GM19193 (cell line): ENCODE measurements around the gene PUM2.

ENCODE experiments used
- POLR2A ChIP-seq: IDR thresholded peaks from 4 replicates; pipeline ENCODE4 v1.6.1; 2011; ENCODE audit not compliant: insufficient read depth, insufficient read length; ENCODE audit errors: extremely low read depth

Gene PUM2

GRCh38 chr2:20378341-20378740 lies 27.7 kb upstream of the PUM2 start:
- no peak for TF ChIP-seq POLR2A

DNA sequence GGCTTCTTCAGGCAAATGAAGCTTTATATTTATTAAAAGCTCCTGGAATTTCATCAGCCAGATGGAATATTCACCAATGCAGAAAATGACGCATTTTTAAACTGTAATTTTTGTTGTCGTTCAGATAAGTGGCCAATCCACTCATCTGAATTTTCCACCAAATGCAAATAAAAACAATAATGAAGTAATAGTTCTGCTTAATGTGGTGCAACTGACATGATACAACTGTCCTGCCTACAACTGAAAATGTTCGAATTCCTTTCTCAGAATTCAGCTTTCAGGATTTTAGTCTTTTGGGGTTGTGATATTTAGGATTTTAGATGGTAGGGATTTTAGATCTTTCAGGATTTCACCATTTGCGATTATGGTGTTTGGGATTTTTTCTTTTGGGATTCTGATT lies 27.1 kb upstream of the PUM2 start:
- no peak for TF ChIP-seq POLR2A

GRCh38 chr2:20372896-20373640 lies 22.4 kb upstream of the PUM2 start:
- no peak for TF ChIP-seq POLR2A

DNA sequence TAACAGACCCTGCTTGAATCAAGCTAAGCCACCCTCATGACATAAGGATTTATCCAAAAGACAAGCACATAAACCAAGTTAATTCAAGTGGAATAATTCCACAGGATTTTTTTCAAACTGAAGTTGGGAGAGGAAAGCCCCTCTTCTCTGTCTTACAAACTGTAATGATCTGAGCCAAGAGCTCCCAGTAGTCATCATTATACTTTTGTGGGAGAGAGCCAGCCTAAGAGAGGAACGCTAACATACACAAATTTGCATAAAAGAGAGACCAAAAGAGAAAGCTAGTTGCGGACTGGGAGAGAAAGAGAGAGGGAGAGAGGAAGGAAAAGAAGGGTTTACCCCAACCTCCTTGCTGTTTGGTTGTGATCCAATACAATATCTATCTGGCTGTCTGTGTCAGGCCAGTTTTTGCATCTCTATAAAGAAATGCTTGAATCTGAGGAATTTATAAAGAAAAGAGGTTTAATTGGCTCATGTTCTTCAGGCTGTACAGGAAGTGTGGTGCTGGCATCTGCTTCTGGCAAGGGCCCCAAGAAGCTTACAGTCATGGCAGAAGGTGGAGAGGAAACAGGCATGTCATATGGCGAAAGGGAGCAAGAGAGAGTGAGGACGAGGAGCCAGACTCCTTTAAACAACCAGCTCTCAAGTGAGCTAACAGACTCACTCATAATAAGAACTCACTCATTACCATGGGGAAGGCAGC lies 20.8 kb upstream of the PUM2 start:
- no peak for TF ChIP-seq POLR2A

DNA sequence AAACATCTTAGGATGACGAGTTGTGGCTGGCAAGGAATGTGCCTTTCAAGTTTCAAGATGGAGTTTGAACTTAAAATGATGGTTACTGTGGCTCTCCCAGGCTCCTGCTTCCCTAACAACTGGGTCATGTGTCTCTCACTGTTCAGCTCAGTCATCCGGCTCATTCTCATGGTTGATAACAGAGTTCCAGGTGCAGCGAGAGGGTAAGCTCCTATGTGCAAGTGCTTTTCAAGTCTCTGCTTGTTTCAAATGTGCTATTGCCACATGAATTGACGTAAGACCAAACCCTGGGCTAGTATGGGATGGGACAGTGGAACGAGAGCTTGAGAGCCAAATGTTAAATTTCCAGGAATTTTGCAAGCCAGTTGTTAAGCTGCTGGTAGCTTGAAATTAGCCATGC lies 19.5 kb upstream of the PUM2 start:
- no peak for TF ChIP-seq POLR2A

DNA sequence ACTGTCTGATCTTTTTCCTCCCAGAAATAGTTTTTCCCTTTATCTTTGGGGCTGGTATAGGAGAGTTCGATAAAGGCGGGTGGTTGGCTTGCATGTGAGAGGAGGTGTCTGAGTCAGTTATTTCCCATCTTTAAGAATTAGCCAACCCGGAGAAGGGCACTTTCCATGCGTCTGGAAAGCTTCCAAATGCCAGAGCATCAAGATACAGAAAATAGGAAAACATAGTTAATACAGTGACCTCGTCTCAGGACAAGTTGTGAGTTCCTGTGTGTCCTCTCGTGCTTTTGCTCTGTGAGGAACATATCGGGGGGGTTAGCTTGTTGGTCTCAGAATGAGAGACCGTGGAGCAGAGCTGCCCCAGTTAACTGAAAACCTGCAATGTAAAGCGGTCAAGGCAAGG lies 18.7 kb upstream of the PUM2 start:
- no peak for TF ChIP-seq POLR2A

GRCh38 chr2:20368706-20369105 lies 18.1 kb upstream of the PUM2 start:
- no peak for TF ChIP-seq POLR2A

DNA sequence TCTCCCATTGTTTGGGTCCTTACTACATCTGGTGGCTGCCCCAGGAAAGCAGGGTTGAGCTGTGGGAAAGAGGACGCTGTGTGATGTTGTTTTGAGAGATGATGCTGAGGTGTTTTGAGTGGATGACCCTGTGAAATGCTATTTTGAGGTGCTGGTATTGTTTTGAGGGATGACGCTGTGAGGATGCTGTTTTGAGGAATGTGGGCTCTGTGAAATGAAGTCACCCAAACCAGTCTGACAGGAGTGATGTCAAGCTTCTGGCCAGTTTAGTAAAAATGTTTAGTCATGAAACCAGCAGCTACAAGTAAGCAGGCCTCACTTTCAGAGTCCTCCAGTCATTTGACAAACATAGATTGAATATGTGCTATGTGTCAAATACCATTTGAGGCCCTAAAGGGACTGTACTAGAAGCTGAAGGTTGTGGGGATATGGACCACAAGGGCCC lies 16.1 kb upstream of the PUM2 start:
- TF ChIP-seq POLR2A, result no peak

DNA sequence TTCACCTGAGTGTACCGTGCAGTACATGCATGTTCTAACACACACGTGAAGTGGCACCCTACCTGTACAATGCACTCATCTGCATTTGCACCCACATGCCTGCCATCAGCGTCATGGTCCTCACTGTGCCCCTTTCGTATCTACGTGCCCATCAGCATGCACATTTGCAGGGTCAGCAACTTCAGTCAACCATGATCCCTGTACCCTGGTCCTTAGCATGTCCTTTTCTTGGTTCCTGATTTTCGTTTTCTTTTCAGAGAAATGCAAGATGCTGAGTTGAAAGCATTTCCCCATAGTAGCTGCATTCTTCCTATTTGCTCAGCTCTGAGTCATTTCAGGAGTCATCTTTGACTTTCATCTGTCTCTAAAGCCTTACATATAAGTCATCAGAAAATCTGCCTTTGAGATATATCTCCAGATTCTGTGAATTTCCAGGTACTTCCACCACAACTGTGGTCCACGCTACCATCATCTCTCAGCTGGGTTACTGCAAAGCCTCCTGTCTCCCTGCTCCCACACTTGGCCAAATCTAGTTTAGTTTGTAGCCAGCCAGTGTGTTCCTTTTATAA lies 14.7 kb upstream of the PUM2 start:
- TF ChIP-seq POLR2A, result no peak

- TF ChIP-seq POLR2A, result no peak
These were observed 12.9 kb upstream of the PUM2 start for GRCh38 chr2:20363578-20363977.

GRCh38 chr2:20362701-20363435 lies 12.2 kb upstream of the PUM2 start:
- no peak for TF ChIP-seq POLR2A

- no peak for TF ChIP-seq POLR2A
These were observed 11.2 kb upstream of the PUM2 start for GRCh38 chr2:20361893-20362292.

GRCh38 chr2:20359096-20359495 lies 8.5 kb upstream of the PUM2 start:
- TF ChIP-seq POLR2A, result no peak

GRCh38 chr2:20357638-20358389 lies 7.2 kb upstream of the PUM2 start:
- no peak for TF ChIP-seq POLR2A

GRCh38 chr2:20356042-20356441 lies 5.4 kb upstream of the PUM2 start:
- no peak for TF ChIP-seq POLR2A

DNA sequence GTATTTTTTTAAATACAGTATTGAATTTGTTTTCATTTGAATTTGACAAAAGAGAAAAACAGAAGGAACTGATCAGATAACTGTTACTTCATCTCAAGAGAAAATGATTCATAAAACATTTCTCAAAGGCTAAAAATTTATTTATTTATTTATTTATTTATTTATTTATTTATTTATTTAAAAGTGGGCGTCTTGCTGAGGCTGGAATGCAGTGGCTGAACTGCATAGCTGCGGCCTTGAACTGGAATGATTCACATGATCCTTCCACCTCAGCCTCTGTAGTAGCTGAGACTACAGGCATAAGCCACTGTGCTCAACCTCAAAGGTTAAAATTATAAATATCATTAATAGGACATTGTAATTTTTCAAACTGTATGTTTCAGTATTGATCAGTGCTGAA lies 4.5 kb upstream of the PUM2 start:
- no peak for TF ChIP-seq POLR2A
